Inflammatory macrophage (primary cell): ENCODE measurements around the gene CGRRF1.

Experiments used
- DNase-seq, 2 donors: peaks; one replicate each; pipeline ENCODE4 v3.0.0-alpha.2; 2020 to 2022

CGRRF1 gene

GRCh38 chr14:54549862-54550261 lies 40.2 kb downstream of the CGRRF1 start:
- no peak for DNase-seq

- no peak for DNase-seq
Observed at GRCh38 chr14:54550514-54550913, 40.8 kb downstream of the CGRRF1 start.

- no peak for DNase-seq
Observed at GRCh38 chr14:54554401-54554800, 44.7 kb downstream of the CGRRF1 start.

GRCh38 chr14:54555651-54556050 lies 45.9 kb downstream of the CGRRF1 start:
- DNase-seq = no peak

GRCh38 chr14:54556535-54556934 lies 46.8 kb downstream of the CGRRF1 start:
- DNase-seq = no peak

GRCh38 chr14:54562334-54562733 lies 52.6 kb downstream of the CGRRF1 start:
- DNase-seq = no peak

GRCh38 chr14:54564071-54564867 lies 54.6 kb downstream of the CGRRF1 start:
- peak; percentile 32 to 52 for DNase-seq

GRCh38 chr14:54564868-54565784 lies 55.4 kb downstream of the CGRRF1 start:
- DNase-seq = peak; percentile 19 to 37

GRCh38 chr14:54565785-54566409 lies 56.2 kb downstream of the CGRRF1 start:
- peak; percentile 64 to 81 for DNase-seq

GRCh38 chr14:54566410-54567223 lies 56.9 kb downstream of the CGRRF1 start, which contains the start of gene SAMD4A:
Gene SAMD4A (plus strand): TSS chr14:54567128. CDS start chr14:54567917, 789 bp downstream.
- DNase-seq = peak; percentile 51 to 66

GRCh38 chr14:54567224-54567638 lies 57.5 kb downstream of the CGRRF1 start:
- DNase-seq = no peak

- peak in 1 of 2 donors; percentile 32 for DNase-seq
Observed at GRCh38 chr14:54567639-54568561, 58.2 kb downstream of the CGRRF1 start.

- DNase-seq = no peak
Observed at GRCh38 chr14:54568821-54569595, 59.3 kb downstream of the CGRRF1 start.

GRCh38 chr14:54570047-54570446 lies 60.3 kb downstream of the CGRRF1 start:
- DNase-seq = no peak

GRCh38 chr14:54570631-54571415 lies 61.1 kb downstream of the CGRRF1 start:
- no peak for DNase-seq

- DNase-seq = peak; percentile 48 to 49
Observed at GRCh38 chr14:54572316-54572715, 62.6 kb downstream of the CGRRF1 start.

- DNase-seq = no peak
Observed at GRCh38 chr14:54574528-54574927, 64.8 kb downstream of the CGRRF1 start.

GRCh38 chr14:54577494-54577893 lies 67.8 kb downstream of the CGRRF1 start:
- DNase-seq = no peak

GRCh38 chr14:54577977-54578376 lies 68.3 kb downstream of the CGRRF1 start:
- no peak for DNase-seq
